ENCODE measurements around the gene PIK3AP1.

Gene PIK3AP1

DNA sequence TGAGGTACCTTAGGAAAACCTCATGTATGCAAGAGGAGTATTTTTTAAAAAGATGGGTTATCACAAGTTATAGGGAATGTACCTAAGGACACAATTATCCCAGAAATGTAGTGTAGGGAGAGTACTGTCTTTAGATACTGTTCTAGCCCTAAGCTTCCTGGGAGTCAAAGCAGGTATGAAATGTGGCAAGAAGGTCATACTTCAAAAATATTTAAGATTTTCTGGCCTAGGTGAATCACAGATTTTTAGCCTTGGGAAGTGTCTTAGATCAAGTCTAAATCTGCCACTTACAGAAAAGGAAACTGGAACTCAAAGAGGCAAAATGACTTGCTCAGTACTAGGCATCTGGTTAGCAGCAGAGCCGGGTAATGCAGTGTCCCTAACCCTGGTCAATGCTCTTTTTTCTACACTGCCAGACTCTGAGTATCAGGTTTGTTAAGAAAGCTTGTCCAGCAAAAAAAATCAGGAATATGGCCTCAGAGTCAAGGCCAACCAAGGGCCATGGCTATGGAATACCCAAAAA lies 13.9 kb downstream of the PIK3AP1 start:
- Histone ChIP-seq H3K27ac (peak overlapping the region; percentile 51), H3K4me3 (ENCODE audit: low read depth in 1 of 2, low read length in 1 of 2) (no peak overlapping the region), H3K27me3 (no peaks in the 10 kb centered on the region), H3K36me3 (peaks cover 29% of the 10 kb centered on the region), H3K4me1 (ENCODE audit: control insufficient read depth in 1 of 2, insufficient read depth in 1 of 2, low read depth in 1 of 2, low read length in 1 of 2) (peaks cover 66 to 74% of the 10 kb centered on the region in 2 experiments), H3K9me3 (no peaks in the 10 kb centered on the region)
- TF ChIP-seq, protein P1, sequence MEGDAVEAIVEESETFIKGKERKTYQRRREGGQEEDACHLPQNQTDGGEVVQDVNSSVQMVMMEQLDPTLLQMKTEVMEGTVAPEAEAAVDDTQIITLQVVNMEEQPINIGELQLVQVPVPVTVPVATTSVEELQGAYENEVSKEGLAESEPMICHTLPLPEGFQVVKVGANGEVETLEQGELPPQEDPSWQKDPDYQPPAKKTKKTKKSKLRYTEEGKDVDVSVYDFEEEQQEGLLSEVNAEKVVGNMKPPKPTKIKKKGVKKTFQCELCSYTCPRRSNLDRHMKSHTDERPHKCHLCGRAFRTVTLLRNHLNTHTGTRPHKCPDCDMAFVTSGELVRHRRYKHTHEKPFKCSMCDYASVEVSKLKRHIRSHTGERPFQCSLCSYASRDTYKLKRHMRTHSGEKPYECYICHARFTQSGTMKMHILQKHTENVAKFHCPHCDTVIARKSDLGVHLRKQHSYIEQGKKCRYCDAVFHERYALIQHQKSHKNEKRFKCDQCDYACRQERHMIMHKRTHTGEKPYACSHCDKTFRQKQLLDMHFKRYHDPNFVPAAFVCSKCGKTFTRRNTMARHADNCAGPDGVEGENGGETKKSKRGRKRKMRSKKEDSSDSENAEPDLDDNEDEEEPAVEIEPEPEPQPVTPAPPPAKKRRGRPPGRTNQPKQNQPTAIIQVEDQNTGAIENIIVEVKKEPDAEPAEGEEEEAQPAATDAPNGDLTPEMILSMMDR (IDR thresholded peaks at IDR 0.05) = no peak

DNA sequence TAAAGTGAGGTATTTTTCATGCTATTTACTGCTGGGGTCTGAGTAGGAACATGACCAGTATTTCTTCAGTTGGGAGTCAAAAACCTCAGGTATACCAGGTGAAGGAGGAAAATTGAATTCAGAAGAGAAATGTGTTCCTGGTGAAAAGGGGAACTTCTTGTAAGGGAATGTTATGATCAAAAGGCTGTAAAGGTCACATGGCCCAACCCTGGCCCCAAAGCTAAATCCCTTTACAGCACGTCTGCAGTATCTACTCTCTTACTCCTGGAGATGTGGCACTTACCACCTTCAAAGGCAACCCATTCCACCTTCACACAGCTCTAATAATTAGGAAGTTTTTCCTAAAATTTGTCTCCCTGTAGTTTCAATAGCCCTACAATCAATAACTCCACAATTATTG lies 15.2 kb downstream of the PIK3AP1 start:
- Histone ChIP-seq H3K4me1 (ENCODE audit: control insufficient read depth in 1 of 2, insufficient read depth in 1 of 2, low read depth in 1 of 2, low read length in 1 of 2) (peaks cover 74 to 78% of the 10 kb centered on the region in 2 experiments), H3K27ac (peak overlapping the region; percentile 81), H3K9me3 (no peaks in the 10 kb centered on the region)

DNA sequence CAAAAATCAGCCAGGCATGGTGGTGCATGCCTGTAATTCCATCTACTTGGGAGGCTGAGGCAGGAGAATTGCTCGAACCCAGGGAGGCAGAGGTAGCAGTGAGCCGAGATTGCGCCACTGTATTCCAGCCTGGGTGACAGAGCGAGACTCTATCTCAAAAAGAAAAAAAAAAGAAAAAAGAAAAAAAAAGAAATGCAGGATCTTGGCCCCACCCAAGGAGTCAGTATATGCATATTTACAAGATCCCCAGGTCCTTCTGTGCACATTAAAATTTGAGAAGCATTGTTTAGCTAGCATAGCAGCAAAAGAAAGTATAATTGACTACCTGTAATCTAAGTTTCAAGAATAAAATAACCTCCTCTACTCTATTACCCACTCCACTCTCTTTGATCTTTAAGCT lies 15.8 kb downstream of the PIK3AP1 start:
- Histone ChIP-seq H3K9me3 (no peaks in the 10 kb centered on the region), H3K4me3 (ENCODE audit: low read depth in 1 of 2, low read length in 1 of 2) (no peak overlapping the region), H3K4me1 (ENCODE audit: control insufficient read depth in 1 of 2, insufficient read depth in 1 of 2, low read depth in 1 of 2, low read length in 1 of 2) (peaks cover 76 to 79% of the 10 kb centered on the region in 2 experiments), H3K27me3 (no peaks in the 10 kb centered on the region), H3K36me3 (peaks cover 26% of the 10 kb centered on the region), H3K27ac (peak overlapping the region; percentile 81)
- TF ChIP-seq, protein P1 (IDR thresholded peaks at IDR 0.05) = no peak

More for the DNA sequence above, 15.2 kb downstream of the PIK3AP1 start:
- Histone ChIP-seq H3K27me3 (no peaks in the 10 kb centered on the region), H3K36me3 (peaks cover 29% of the 10 kb centered on the region), H3K4me3 (ENCODE audit: low read depth in 1 of 2, low read length in 1 of 2) (no peak overlapping the region)
- TF ChIP-seq, protein P1 (IDR thresholded peaks at IDR 0.05) = no peak

DNA sequence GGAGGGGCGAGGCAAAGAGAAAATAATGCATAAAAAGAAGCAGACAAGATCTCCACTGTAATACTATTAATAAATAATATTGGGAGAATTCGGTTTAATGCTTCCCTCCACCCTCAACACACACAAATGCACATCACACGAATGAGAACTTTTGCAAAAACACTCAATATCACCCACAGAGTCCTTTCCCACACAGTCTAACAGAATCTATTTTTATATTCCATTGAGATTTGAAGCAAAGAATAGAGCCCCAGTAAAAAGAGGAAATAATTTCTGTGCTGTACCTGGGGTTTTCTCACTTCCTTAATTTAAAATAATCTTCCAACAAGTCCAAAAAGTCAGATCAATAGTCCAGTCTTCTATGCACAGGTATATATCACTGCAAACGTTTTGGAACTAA lies 17.0 kb downstream of the PIK3AP1 start:
- Histone ChIP-seq H3K27me3 (no peaks in the 10 kb centered on the region), H3K27ac (peak overlapping the region; percentile 81), H3K4me3 (ENCODE audit: low read depth in 1 of 2, low read length in 1 of 2) (no peak overlapping the region), H3K9me3 (no peaks in the 10 kb centered on the region), H3K4me1 (ENCODE audit: control insufficient read depth in 1 of 2, insufficient read depth in 1 of 2, low read depth in 1 of 2, low read length in 1 of 2) (peaks cover 70% of the 10 kb centered on the region in 2 experiments), H3K36me3 (peaks cover 19% of the 10 kb centered on the region)
- TF ChIP-seq, protein P1 (IDR thresholded peaks at IDR 0.05) = no peak

DNA sequence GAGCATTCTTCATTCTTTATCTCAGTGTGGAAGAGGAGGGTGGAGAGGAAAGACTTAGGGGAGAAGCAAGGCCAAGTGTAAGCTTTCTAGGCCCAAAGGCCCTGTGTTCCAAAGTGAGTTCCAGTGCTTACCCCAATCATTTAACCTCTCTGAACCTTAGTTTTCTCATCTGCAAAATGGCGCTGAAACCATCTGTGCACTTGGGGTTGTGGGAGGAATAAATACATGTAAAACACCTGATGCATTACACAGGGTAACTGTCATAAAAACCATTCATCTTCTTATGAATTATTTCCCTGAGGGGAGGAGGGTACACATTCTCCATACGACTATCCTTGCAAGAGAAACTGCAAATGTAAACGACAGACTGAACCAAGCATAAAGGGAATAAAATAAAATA lies 19.0 kb downstream of the PIK3AP1 start:
- Histone ChIP-seq H3K9me3 (no peaks in the 10 kb centered on the region), H3K36me3 (peaks cover 11% of the 10 kb centered on the region), H3K4me1 (ENCODE audit: control insufficient read depth in 1 of 2, insufficient read depth in 1 of 2, low read depth in 1 of 2, low read length in 1 of 2) (peaks cover 53 to 57% of the 10 kb centered on the region in 2 experiments), H3K27me3 (no peaks in the 10 kb centered on the region), H3K4me3 (ENCODE audit: low read depth in 1 of 2, low read length in 1 of 2) (no peak overlapping the region), H3K27ac (peak overlapping the region; percentile 73)
- TF ChIP-seq, protein P1 (IDR thresholded peaks at IDR 0.05) = no peak

Measured in neutrophil (primary cell).